ENCODE data around the gene FDPS.

The FDPS gene

GRCh38 chr1:155339515-155340097 lies 30.9 kb downstream of the FDPS start:
- Histone ChIP-seq H3K27ac (ENCODE audit: poor library complexity, severe bottlenecking) (no peak overlapping the region), H3K4me3 (ENCODE audit: severe bottlenecking) (no peak overlapping the region), H3K9me3 (ENCODE audit: severe bottlenecking) (no peaks in the 10 kb centered on the region), H3K4me1 (ENCODE audit: insufficient read depth, poor library complexity, severe bottlenecking) (no peaks in the 10 kb centered on the region), H3K27me3 (ENCODE audit: insufficient read depth, poor library complexity, severe bottlenecking) (no peaks in the 10 kb centered on the region), H3K36me3 (ENCODE audit: low read depth) (peaks cover 85% of the 10 kb centered on the region)
- no peak for TF ChIP-seq CTCF (IDR thresholded peaks at IDR 0.05; ENCODE audit: poor library complexity, severe bottlenecking)
- DNase-seq (ENCODE audit: low spot score): no peak
- no peak for ATAC-seq (ENCODE audit: low read depth)

GRCh38 chr1:155342842-155343241 lies 34.2 kb downstream of the FDPS start:
- Histone ChIP-seq H3K36me3 (ENCODE audit: low read depth) (peaks cover 85% of the 10 kb centered on the region), H3K4me3 (ENCODE audit: severe bottlenecking) (no peak overlapping the region), H3K9me3 (ENCODE audit: severe bottlenecking) (no peaks in the 10 kb centered on the region), H3K27ac (ENCODE audit: poor library complexity, severe bottlenecking) (no peak overlapping the region), H3K27me3 (ENCODE audit: insufficient read depth, poor library complexity, severe bottlenecking) (no peaks in the 10 kb centered on the region), H3K4me1 (ENCODE audit: insufficient read depth, poor library complexity, severe bottlenecking) (no peaks in the 10 kb centered on the region)
- ATAC-seq (ENCODE audit: low read depth): no peak
- DNase-seq (ENCODE audit: low spot score): no peak
- no peak for TF ChIP-seq CTCF (IDR thresholded peaks at IDR 0.05; ENCODE audit: poor library complexity, severe bottlenecking)

DNA sequence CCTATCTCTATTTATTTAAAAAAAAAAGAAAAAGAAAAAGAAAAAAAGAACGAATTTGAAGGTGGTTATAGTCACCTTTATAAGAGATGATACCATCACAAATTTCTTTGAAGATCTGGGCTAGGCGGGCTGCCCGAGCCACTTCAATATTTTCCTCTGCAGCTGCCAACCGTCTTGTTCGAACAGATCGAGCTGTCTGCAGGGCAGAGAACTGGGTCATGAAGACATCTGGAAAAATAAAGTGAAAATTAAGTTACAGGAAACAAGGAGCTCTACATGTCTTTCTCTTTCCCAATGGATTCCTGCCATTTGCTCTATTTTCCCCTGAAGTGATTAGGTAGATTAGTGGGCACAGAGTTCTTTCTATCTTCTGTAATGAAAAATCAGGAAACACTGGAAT lies 44.0 kb downstream of the FDPS start:
- TF ChIP-seq CTCF (IDR thresholded peaks at IDR 0.05; ENCODE audit: poor library complexity, severe bottlenecking): no peak
- Histone ChIP-seq H3K9me3 (ENCODE audit: severe bottlenecking) (no peaks in the 10 kb centered on the region), H3K4me1 (ENCODE audit: insufficient read depth, poor library complexity, severe bottlenecking) (no peaks in the 10 kb centered on the region), H3K27ac (ENCODE audit: poor library complexity, severe bottlenecking) (no peak overlapping the region), H3K4me3 (ENCODE audit: severe bottlenecking) (no peak overlapping the region), H3K27me3 (ENCODE audit: insufficient read depth, poor library complexity, severe bottlenecking) (no peaks in the 10 kb centered on the region), H3K36me3 (ENCODE audit: low read depth) (peaks cover 75% of the 10 kb centered on the region)
- no peak for ATAC-seq (ENCODE audit: low read depth)
- no peak for DNase-seq (ENCODE audit: low spot score)

- no peak for ATAC-seq (ENCODE audit: low read depth)
- no peaks in the 10 kb centered on the region for H3K9me3 ChIP-seq (ENCODE audit: severe bottlenecking)
- peaks cover 45% of the 10 kb centered on the region for H3K36me3 ChIP-seq (ENCODE audit: low read depth)
Measured at GRCh38 chr1:155360051-155360450, 51.4 kb downstream of the FDPS start.

More at GRCh38 chr1:155360051-155360450, 51.4 kb downstream of the FDPS start:
- TF ChIP-seq CTCF (IDR thresholded peaks at IDR 0.05; ENCODE audit: poor library complexity, severe bottlenecking): no peak
- Histone ChIP-seq H3K4me3 (ENCODE audit: severe bottlenecking) (no peak overlapping the region), H3K4me1 (ENCODE audit: insufficient read depth, poor library complexity, severe bottlenecking) (no peaks in the 10 kb centered on the region), H3K27me3 (ENCODE audit: insufficient read depth, poor library complexity, severe bottlenecking) (no peaks in the 10 kb centered on the region), H3K27ac (ENCODE audit: poor library complexity, severe bottlenecking) (no peak overlapping the region)
- no peak for DNase-seq (ENCODE audit: low spot score)

Measured in RWPE2 (cell line).